HepG2 (cell line): ENCODE data around the gene IGFLR1. TPM values are rescaled to one million over a fixed set of nuclear protein-coding genes. Genes with fewer than 3 reads are reported as not detected.

Experiments
- FOXC1 ChIP-seq: sonication (generic); formaldehyde crosslinking; IDR thresholded peaks from 2 replicates; pipeline ENCODE4 v1.8.0; 2022; ENCODE audit warnings: mild to moderate bottlenecking, missing genetic modification reagents, borderline replicate concordance
- GLI4 ChIP-seq: sonication (generic); formaldehyde crosslinking; IDR thresholded peaks from 2 replicates; pipeline ENCODE4 v1.5.1; 2020; ENCODE audit warnings: missing genetic modification reagents, mild to moderate bottlenecking, moderate library complexity, borderline replicate concordance
- HDAC2 ChIP-seq: sonication (generic); formaldehyde crosslinking; IDR thresholded peaks from 2 replicates; pipeline ENCODE4 v1.4.0; 2020; ENCODE audit warnings: missing genetic modification reagents
- HMGA1 ChIP-seq: sonication (generic); formaldehyde crosslinking; conservative IDR thresholded peaks from 2 replicates; pipeline ENCODE4 v1.4.0; 2020; ENCODE audit warnings: missing genetic modification reagents
- NFIB ChIP-seq: sonication (generic); formaldehyde crosslinking; IDR thresholded peaks from 2 replicates; pipeline ENCODE4 v1.9.0; 2021; ENCODE audit warnings: missing genetic modification reagents, mild to moderate bottlenecking, borderline replicate concordance
- PAWR ChIP-seq: sonication (generic); formaldehyde crosslinking; IDR thresholded peaks from 2 replicates; pipeline ENCODE4 v1.4.0; 2020; ENCODE audit warnings: missing genetic modification reagents, mild to moderate bottlenecking, borderline replicate concordance
- POLR2A ChIP-seq, 2 experiments: IDR thresholded peaks; 2 replicates each; pipeline ENCODE4 v1.6.1; 2011; ENCODE audit warnings: low read depth in 2 of 2, low read length in 2 of 2, mild to moderate bottlenecking in 1 of 2, moderate library complexity in 1 of 2; ENCODE audit not compliant: insufficient read depth in 1 of 2
- TCF7 ChIP-seq: sonication (generic); IDR thresholded peaks from 2 replicates; pipeline ENCODE4 v1.6.1; 2016; ENCODE audit warnings: antibody characterized with exemption, low read depth
- TSC22D2 ChIP-seq: sonication (generic); formaldehyde crosslinking; IDR thresholded peaks from 2 replicates; pipeline ENCODE4 v1.5.1; 2020; ENCODE audit warnings: missing genetic modification reagents, mild to moderate bottlenecking, borderline replicate concordance
- ZNF296 ChIP-seq: sonication (generic); formaldehyde crosslinking; conservative IDR thresholded peaks from 2 replicates; pipeline ENCODE4 v1.5.0; 2020; ENCODE audit warnings: mild to moderate bottlenecking, missing genetic modification reagents
- ZNF468 ChIP-seq: sonication (generic); formaldehyde crosslinking; IDR thresholded peaks from 2 replicates; pipeline ENCODE4 v1.8.0; 2022; ENCODE audit warnings: mild to moderate bottlenecking, moderate library complexity, missing genetic modification reagents
- ZNF646 ChIP-seq: sonication (generic); formaldehyde crosslinking; IDR thresholded peaks from 2 replicates; pipeline ENCODE4 v1.9.0; 2021; ENCODE audit warnings: mild to moderate bottlenecking, missing genetic modification reagents
- ZNF75D ChIP-seq: sonication (generic); formaldehyde crosslinking; IDR thresholded peaks from 2 replicates; pipeline ENCODE4 v1.8.1; 2023; ENCODE audit warnings: missing genetic modification reagents, mild to moderate bottlenecking, borderline replicate concordance
- ZNF777 ChIP-seq: sonication (generic); formaldehyde crosslinking; IDR thresholded peaks from 2 replicates; pipeline ENCODE4 v1.4.0; 2020; ENCODE audit warnings: missing genetic modification reagents
- ZNF839 ChIP-seq: sonication (generic); formaldehyde crosslinking; IDR thresholded peaks from 2 replicates; pipeline ENCODE4 v1.4.0; 2020; ENCODE audit warnings: missing genetic modification reagents, mild to moderate bottlenecking, borderline replicate concordance
- polyA plus RNA-seq, 8 experiments: library from polyadenylated mRNA; depleted of rRNA in 3 of 8; stranded (reverse) in 7 of 8; unstranded in 1 of 8; fragments of >200 nt; fragmentation: Illumina TruSeq in 4 of 8; extraction: Trizol in 4 of 8; gene quantifications; 2 replicates each; pipeline versions ENCODE4 v1.2.1 to v1.2.3, GENCODE V29; 2011 to 2016; ENCODE audit warnings: low read depth in 4 of 8, missing spikeins in 1 of 8, mixed read lengths in 1 of 8; ENCODE audit not compliant: insufficient read depth in 1 of 8
- total RNA-seq, 5 experiments: library from RNA; depleted of rRNA; stranded (reverse); fragments of >200 nt; fragmentation: Illumina TruSeq; extraction: Trizol; gene quantifications; 2 replicates each; pipeline ENCODE4 v1.2.3, GENCODE V29; 2016; ENCODE audit warnings: low read depth in 1 of 5
- TF ChIP-seq, protein P1 (sequence below): sonication (generic); formaldehyde crosslinking; IDR thresholded peaks from 2 replicates; pipeline ENCODE4 v1.4.0; 2020; ENCODE audit warnings: missing genetic modification reagents, mild to moderate bottlenecking, borderline replicate concordance
- TF ChIP-seq, protein P2 (sequence below): sonication (generic); formaldehyde crosslinking; IDR thresholded peaks from 2 replicates; pipeline ENCODE4 v1.5.1; 2020; ENCODE audit warnings: mild to moderate bottlenecking, moderate library complexity, missing genetic modification reagents
- TF ChIP-seq, protein P3 (sequence below): sonication (generic); formaldehyde crosslinking; conservative IDR thresholded peaks from 2 replicates; pipeline ENCODE4 v1.5.0; 2020; ENCODE audit warnings: missing genetic modification reagents

The IGFLR1 gene
- total and polyA plus RNA-seq, 2 of the 13 experiments (the other 11 are each of a cell fraction or from before 2014, with no cell fraction given), result 5.4 to 8.9 TPM

GRCh38 chr19:35748106-35749020, 6.1 kb upstream of the IGFLR1 start, which contains the start of gene LIN37 (continued):
- TF ChIP-seq ZNF646 (CRISPR knock-in tag), result no peak
- no peak for TF ChIP-seq ZNF468
- TF ChIP-seq NFIB (CRISPR knock-in tag), result no peak
- no peak for TF ChIP-seq GLI4 (CRISPR knock-in tag)
- no peak for TF ChIP-seq TSC22D2 (CRISPR knock-in tag)
- TF ChIP-seq ZNF839, result no peak
- no peak for TF ChIP-seq ZNF75D
- peak; percentile 89 for TF ChIP-seq ZNF296
- TF ChIP-seq, protein P1, sequence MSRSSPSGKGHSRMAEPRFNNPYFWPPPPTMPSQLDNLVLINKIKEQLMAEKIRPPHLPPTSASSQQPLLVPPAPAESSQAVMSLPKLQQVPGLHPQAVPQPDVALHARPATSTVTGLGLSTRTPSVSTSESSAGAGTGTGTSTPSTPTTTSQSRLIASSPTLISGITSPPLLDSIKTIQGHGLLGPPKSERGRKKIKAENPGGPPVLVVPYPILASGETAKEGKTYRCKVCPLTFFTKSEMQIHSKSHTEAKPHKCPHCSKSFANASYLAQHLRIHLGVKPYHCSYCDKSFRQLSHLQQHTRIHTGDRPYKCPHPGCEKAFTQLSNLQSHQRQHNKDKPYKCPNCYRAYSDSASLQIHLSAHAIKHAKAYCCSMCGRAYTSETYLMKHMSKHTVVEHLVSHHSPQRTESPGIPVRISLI, result peak; percentile 35; the same call in 1 of the 2 replicates
- no peak for TF ChIP-seq HMGA1 (CRISPR knock-in tag)
- peak; percentile 85 for TF ChIP-seq ZNF777 (CRISPR knock-in tag)
- TF ChIP-seq, protein P2, sequence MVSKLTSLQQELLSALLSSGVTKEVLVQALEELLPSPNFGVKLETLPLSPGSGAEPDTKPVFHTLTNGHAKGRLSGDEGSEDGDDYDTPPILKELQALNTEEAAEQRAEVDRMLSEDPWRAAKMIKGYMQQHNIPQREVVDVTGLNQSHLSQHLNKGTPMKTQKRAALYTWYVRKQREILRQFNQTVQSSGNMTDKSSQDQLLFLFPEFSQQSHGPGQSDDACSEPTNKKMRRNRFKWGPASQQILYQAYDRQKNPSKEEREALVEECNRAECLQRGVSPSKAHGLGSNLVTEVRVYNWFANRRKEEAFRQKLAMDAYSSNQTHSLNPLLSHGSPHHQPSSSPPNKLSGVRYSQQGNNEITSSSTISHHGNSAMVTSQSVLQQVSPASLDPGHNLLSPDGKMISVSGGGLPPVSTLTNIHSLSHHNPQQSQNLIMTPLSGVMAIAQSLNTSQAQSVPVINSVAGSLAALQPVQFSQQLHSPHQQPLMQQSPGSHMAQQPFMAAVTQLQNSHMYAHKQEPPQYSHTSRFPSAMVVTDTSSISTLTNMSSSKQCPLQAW (CRISPR knock-in tag), result peak; percentile 83
- TF ChIP-seq TCF7, result no peak
- no peak for TF ChIP-seq PAWR (CRISPR knock-in tag)
- TF ChIP-seq HDAC2 (CRISPR knock-in tag), result peak; percentile 45; the same call in 1 of the 2 replicates
- TF ChIP-seq, protein P3, sequence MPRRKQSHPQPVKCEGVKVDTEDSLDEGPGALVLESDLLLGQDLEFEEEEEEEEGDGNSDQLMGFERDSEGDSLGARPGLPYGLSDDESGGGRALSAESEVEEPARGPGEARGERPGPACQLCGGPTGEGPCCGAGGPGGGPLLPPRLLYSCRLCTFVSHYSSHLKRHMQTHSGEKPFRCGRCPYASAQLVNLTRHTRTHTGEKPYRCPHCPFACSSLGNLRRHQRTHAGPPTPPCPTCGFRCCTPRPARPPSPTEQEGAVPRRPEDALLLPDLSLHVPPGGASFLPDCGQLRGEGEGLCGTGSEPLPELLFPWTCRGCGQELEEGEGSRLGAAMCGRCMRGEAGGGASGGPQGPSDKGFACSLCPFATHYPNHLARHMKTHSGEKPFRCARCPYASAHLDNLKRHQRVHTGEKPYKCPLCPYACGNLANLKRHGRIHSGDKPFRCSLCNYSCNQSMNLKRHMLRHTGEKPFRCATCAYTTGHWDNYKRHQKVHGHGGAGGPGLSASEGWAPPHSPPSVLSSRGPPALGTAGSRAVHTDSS, result no peak
- peak; percentile 83 to 93 for TF ChIP-seq POLR2A (IDR thresholded peaks at IDR 0.05; ENCODE audit: insufficient read depth in 1 of 2, low read depth in 2 of 2, low read length in 2 of 2)
- 0 out of 2 replicates have a peak, but pooled peaks have one; percentile 60 for TF ChIP-seq FOXC1 (CRISPR knock-in tag)
